Stimulated activated effector memory CD8-positive, alpha-beta T cell treated with anti-CD3 and anti-CD28 coated beads, Interleukin-12 subunit alpha, Interleukin-12 subunit beta, amount 100 ng/mL, for 72 hours (primary cell): ENCODE measurements around the gene AJUBA.
"Not testable (repeated sequence)": the region's sequence is repeated elsewhere in the genome, so short reads cannot be mapped to it uniquely, and the experiment has no call there.

Experiments used
- ATAC-seq: fragments of 150-1000 bp; cut with Tn5 transposase; 2 replicates; pipeline ENCODE4 v1.10.0; 2021
- DNase-seq, 2 donors: peaks; one replicate each; pipeline ENCODE4 v3.0.0; 2021 to 2022; ENCODE audit warnings: low spot score in 2 of 2
- H3K27ac Mint-ChIP-seq: one replicate; pipeline ENCODE4 v1.8.0; 2022; ENCODE audit warnings: mild to moderate bottlenecking, mixed read lengths
- H3K36me3 Mint-ChIP-seq: one replicate; pipeline ENCODE4 v1.8.0; 2022; ENCODE audit warnings: mild to moderate bottlenecking, mixed read lengths
- H3K4me1 Mint-ChIP-seq: one replicate; pipeline ENCODE4 v1.8.0; 2022; ENCODE audit warnings: mixed read lengths
- H3K4me3 Mint-ChIP-seq: one replicate; pipeline ENCODE4 v1.8.0; 2022; ENCODE audit warnings: mild to moderate bottlenecking, mixed read lengths
- H3K9me3 Mint-ChIP-seq: one replicate; pipeline ENCODE4 v1.8.0; 2022; ENCODE audit warnings: mixed read lengths

The AJUBA gene

DNA sequence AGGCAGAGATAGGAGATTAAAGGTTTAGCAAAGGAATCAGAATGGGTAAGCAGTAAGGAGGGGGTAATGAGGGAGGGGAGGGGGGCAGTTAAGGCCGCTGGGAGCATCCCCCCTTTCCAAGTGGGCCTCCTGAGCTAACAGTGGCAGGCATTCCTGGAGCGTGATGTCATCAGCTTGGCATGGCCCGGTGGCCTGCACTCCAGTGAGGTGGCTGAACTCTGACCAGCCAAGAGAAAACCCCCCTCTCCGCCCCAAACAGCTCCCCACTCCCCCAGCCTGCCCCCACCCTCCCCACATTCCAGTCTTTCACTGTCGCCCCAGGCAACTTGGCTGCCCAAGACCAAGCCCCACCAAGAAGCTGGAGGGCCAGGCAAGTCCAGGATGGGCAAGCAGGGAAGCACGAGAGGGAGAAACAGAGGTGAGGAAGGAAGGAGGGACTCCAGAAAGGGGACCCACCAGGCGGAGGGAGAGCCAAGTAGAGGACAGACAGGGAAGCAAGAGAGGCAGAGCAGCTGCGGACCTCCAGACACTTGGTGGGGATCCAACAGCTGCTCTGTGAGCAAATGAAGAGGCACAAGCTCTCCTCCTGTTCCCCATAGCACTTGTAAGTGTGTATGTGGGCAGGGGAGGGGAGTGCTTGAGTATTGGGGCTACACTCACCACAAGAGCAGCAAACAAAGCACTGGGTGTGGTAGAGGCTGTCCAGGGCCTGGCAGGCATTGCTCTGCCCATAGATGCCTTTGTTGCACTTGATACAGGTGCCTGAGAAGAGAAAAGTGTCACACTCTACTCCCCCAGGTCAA, 4.5 kb downstream of the AJUBA start:
- ATAC-seq (no peak), DNase-seq (no peak)
- Mint-ChIP-seq H3K36me3 (no peaks in the 10 kb centered on the region), H3K9me3 (no peaks in the 10 kb centered on the region), H3K4me1 (peaks cover 5% of the 10 kb centered on the region), H3K27ac (no peak overlapping the region), H3K4me3 (no peak overlapping the region)

DNA sequence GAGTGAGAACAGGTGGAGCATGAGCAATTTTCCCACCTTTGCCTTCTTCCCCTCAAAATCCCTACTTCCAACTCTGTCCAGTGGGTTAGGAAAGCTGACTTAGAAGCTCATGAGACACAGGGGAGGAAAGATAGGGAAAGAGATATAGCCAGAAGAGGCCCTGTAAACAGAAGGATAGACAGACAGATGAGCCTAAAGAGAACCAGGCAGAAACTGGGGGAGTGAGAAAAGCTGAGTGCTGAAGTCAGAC, 5.0 kb downstream of the AJUBA start:
- ATAC-seq: no peak
- Mint-ChIP-seq H3K27ac (no peak overlapping the region), H3K4me1 (peaks cover 5% of the 10 kb centered on the region), H3K9me3 (no peaks in the 10 kb centered on the region), H3K4me3 (no peak overlapping the region), H3K36me3 (no peaks in the 10 kb centered on the region)
- no peak for DNase-seq

DNA sequence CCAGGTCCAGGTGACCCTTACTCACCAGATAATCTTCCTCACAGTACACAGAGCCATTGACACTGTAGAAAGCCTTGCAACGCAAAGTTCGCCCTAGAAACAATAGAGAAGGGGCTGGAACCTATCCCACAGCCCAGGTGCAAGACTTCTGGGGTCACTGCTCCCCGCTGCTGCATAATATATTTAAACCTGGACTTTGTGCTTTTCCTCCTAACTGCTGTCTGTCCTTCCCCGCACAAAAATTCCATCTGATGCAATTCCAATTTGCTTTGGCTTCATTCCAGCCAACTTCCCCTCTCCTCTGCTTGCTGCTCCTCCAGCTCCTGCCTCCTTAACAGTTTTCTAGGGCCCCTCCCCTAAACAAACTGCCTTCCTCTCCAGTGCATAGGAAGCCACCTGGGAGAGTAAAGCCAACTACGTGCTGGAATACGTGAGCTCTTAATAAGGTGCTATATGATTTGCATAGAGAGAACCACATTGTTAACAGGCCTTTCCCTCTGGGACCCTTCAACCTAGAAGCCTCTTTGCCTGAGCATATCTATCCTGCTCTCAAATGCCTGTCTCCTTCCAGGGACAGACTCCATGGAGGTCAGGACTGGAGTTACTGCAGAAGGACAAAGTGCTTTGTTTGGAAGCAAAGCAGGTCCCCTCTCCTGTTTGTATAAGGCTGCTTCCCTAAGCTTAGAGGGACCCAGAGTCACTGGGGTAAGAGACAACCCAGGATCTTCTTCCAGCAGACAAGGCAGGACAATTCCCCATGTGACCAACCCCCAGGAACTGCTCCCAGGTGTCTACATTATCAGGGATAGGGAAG, 5.5 kb downstream of the AJUBA start:
- H3K4me1 Mint-ChIP-seq: peaks cover 5% of the 10 kb centered on the region
- H3K36me3 Mint-ChIP-seq: no peaks in the 10 kb centered on the region
- H3K9me3 Mint-ChIP-seq: no peaks in the 10 kb centered on the region
- ATAC-seq: no peak
- no peak for DNase-seq
- H3K27ac Mint-ChIP-seq: no peak overlapping the region
- H3K4me3 Mint-ChIP-seq: no peak overlapping the region

DNA sequence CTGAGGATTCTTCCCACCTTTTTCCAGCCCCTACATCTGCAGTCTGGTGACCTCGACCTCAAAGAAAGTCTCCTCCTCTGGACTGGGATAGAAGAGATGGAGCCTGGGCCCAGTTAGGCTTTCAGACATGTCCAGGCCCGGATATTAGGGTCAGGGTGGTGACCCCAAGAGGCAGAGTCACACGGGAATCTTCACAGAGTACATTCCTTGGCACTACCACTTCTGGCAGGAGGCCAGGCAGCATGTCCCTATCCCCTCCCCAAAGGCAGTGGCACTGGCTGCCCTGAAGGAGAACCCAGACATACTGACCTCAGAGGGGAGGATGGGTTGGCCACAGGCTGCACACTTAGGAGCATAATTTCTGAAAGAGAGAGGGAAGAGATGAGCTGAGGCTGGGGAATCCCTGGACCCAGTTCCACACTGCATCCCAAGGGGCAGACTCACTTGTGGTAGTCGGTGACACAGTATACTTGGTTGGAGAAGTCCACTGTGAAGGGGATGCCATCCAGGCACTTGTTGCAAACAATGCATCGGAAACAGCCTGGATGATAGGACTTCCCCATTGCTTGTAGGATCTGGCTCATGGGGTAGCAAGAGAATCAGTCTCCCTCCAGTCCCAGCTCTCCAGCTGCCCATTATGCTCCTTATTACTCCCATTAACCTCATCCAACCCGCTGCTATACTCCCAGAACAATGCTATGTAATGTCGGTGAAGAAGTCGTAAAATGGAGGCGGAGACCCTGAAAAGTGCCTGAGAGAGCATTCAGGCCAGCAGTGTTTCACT, 7.6 kb downstream of the AJUBA start:
- Mint-ChIP-seq H3K9me3 (no peaks in the 10 kb centered on the region), H3K27ac (no peak overlapping the region), H3K4me3 (no peak overlapping the region), H3K4me1 (no peaks in the 10 kb centered on the region), H3K36me3 (no peaks in the 10 kb centered on the region)
- no peak for DNase-seq
- ATAC-seq: no peak

DNA sequence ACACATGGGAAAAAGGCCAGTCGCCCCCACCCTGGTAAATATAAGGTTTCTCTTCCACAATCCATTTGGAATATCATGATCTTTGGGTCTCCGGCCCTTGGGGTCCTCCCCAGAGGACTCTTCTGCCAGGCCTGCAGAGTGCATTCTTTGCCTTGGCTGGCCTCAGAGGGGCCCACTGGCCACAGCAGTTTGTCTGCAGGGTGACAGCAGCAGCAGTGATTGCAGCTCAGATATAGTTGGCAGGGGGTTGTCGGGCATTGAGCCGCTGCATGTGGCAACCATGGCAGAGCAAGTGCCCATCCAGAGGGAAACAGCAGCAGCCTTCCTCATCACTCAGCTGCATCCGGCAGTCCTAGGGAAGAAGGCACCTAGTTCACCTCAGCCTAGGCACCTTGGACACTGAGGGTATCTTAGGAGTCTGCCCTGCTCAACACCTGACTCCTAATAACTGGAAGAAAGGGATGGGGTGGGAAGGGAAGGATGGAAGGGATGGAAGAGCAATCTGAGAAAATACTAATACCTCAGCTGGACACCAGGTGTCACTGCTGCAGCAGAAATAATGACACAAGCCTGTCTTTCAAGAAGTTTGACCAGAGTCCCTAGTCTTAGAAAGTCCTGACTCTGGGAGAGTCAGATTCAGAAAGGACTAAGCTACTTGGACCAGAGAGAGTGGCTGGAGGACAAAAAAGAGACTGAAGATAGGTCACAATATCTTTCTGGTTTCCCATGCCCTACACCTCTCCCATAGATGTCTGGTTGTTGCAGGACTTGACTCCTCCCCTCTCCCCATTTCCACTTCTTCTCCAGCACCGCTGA, 8.9 kb downstream of the AJUBA start:
- Mint-ChIP-seq H3K4me1 (no peaks in the 10 kb centered on the region), H3K27ac (no peak overlapping the region), H3K4me3 (no peak overlapping the region), H3K9me3 (no peaks in the 10 kb centered on the region), H3K36me3 (no peaks in the 10 kb centered on the region)
- DNase-seq (peak; percentile 17 to 61), ATAC-seq (peak; percentile 50)

DNA sequence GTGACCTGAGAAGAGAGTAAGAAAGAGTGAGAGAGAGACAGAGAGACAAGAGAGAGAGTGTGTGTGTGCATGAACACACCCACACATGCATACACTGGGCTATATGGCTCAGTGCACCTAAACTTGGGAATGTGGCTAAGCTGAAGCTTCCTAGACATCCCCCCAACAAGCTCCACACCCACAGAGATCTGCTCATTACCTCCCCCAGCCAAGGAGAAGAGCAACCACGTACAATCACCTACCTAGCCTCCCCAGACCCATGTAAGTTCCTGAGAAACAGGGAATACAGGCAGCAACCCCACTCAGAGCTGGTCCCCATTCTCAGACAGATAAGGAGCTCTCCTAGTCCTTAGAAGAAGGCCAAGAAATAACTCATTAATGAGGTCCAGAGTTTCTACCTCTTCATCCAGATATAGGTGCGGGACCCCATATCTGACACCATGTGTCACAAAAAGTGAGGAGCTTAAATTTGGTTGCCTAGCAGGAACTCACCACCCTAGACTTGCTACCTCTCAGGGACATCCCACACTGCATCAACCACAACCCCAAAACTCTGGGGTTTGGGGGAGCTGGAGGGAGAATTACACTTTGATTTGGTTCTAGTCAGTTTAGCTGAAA, 9.9 kb downstream of the AJUBA start:
- DNase-seq (no peak), ATAC-seq (no peak)
- Mint-ChIP-seq H3K9me3 (no peaks in the 10 kb centered on the region), H3K36me3 (no peaks in the 10 kb centered on the region), H3K4me3 (no peak overlapping the region), H3K4me1 (no peaks in the 10 kb centered on the region), H3K27ac (no peak overlapping the region)

DNA sequence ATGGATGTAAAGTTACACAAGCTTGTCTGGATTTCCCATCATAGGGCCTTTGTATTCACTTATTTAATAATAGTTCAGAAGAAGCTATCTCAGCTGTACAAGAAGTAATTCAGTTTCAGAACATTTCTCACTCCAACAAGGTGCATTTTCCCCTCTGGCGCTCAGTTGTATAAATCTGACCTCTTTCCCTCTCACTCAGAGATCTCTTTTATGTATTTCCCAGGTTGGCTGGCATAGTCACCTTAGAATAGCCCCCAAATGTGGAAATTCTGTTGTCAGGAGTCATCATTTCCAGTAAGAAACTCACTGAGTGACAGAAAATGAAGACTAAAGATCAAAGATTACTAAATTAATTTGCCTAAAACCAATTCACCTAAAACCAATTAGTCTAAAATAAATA, 11.2 kb downstream of the AJUBA start:
- H3K4me1 Mint-ChIP-seq: no peaks in the 10 kb centered on the region

DNA sequence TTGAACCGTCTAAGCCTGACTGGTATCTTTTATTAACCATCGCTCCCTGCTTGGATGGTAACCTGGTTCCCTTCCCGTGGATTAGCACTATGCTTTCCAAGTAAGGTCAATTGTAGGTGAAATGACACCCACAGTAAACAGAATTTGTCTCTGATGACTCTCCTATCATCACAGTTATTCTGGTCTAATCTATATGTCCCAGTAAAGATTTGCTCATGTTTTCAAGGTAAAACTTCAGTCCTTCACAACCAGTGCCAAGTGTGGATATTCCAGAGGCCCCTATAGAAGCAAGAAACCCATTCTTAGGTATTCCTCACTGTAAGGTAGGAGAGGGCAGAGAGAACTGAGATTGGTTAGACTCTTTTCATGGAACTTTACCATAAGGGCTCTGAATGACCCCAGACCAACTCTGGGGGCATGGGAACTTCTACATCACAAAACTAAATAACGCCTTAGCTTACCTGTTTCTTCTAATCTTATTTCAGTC, 15.5 kb downstream of the AJUBA start:
- Mint-ChIP-seq H3K4me3 (no peak overlapping the region), H3K9me3 (no peaks in the 10 kb centered on the region), H3K4me1 (no peaks in the 10 kb centered on the region), H3K36me3 (no peaks in the 10 kb centered on the region), H3K27ac (no peak overlapping the region)
- ATAC-seq (no peak), DNase-seq (no peak)

More for the DNA sequence above, 11.2 kb downstream of the AJUBA start:
- Mint-ChIP-seq H3K4me3 (no peak overlapping the region), H3K27ac (no peak overlapping the region), H3K36me3 (no peaks in the 10 kb centered on the region), H3K9me3 (no peaks in the 10 kb centered on the region)
- no peak for ATAC-seq
- DNase-seq: no peak

DNA sequence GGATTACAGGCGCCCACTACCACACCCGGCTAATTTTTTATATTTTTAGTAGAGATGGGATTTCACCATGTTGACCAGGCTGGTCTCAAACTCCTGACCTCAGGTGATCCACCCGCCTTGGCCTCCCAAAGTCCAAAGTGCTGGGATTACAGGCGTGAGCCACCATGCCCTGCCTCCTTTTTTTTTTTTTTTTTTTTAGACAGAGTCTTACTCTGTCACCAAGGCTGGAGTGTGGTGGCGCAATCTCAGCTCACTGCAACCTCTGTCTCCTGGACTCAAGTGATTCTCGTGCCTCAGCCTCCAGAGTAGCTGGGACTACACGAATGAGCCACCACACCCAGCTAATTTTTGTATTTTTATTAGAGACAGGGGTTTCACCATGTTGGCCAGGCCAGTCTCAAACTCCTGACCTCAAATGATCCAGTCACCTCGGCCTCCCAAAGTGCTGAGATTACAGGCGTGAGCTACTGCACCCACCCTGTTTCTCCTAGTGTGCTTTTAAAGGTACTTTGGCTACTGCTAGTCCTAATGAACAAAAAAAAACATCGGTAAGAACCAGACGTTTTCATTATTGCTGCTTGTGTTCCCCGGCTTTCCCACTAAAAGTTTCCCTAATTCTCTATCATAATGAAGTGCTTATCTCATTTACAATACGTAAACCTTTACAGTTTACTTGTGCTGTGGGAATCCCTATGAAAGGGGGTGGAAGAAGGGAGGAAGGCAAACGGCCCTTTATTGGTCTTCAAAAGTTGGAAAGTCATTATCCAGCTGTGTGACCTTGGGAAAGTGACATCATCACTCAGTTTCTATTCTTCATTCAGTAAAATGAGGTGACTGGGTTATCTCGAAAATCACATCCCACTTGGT, 16.2 kb downstream of the AJUBA start:
- H3K4me1 Mint-ChIP-seq, H3K27ac Mint-ChIP-seq, ATAC-seq, DNase-seq, H3K9me3 Mint-ChIP-seq, H3K4me3 Mint-ChIP-seq, H3K36me3 Mint-ChIP-seq: not testable (repeated sequence)

DNA sequence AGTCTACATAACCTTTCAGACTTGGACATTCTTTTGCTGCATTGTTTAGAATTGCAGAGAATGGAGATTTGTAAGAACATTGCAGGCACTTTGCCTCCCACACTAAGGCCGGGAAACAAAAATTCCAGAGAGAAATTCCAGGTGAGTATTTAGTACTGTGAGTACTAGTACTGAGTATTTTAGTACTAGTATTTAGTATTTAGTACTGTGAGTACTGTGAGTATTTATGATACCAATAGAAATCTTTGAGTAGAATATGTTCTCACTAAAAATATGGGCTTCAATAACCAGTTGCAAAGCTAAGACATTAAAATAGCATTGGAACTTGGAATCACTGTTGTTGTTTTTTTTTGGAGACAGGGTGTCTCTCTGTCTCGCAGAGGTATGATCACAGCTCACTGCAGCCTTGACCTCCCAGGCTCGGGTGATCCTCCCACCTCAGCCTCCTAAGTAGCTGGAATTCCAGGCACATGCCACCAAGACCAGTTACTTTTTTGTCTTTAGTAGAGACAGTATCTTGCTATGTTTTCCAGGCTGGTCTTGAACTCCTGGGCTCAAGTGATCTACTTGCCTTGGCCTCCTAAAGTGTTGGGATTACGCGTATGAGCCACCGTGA, 20.2 kb downstream of the AJUBA start:
- ATAC-seq (no peak), DNase-seq (no peak)
- no peaks in the 10 kb centered on the region for H3K36me3 Mint-ChIP-seq
- no peak overlapping the region for H3K4me3 Mint-ChIP-seq
- no peaks in the 10 kb centered on the region for H3K4me1 Mint-ChIP-seq
- H3K9me3 Mint-ChIP-seq: no peaks in the 10 kb centered on the region
- H3K27ac Mint-ChIP-seq: no peak overlapping the region

DNA sequence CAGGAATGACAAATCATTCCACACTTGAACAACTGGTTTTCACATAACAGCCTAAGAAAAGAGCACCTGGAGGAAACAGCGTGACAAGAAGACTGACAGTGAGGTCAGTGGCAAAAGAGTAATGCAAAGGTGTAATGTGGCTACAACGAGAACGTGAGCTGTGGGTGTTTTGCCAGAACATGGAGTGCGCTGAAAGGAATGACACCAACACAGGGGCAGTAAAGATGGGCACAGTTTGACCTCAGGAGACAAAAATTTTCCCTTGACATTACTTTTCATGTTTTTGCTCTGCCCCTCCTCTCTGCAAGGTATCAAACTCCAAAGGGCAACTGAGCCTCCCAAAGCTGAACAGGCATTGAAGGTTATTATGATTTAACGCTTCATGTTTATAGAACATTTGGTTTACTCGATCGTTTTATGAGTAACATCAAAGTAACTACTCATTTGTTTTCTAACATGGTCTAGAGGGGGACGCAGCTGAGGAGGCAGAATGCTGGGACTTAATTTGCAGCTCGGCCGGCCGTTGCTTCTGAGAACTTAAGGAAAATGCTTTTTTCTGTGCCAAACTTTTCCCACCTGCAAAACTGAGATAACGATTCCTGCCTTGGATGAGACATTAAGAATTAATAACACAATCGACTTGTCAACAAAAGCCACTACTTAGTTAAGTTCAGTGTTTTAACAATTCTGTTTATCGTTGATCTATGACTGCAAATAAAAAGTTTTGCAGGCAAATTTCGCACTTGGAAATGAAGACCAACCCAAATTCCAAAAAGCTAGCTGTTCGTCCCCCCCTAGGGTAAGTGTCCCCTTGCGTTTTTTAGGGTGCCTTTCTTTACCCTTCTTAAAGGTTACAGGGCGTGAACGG, 26.4 kb downstream of the AJUBA start:
- no peak for DNase-seq
- H3K36me3 Mint-ChIP-seq: peaks cover 41% of the 10 kb centered on the region
- H3K4me3 Mint-ChIP-seq: peak overlapping the region; percentile 89
- peak overlapping the region; percentile 93 for H3K27ac Mint-ChIP-seq
- ATAC-seq: no peak
- H3K9me3 Mint-ChIP-seq: no peaks in the 10 kb centered on the region
- peaks cover 13% of the 10 kb centered on the region for H3K4me1 Mint-ChIP-seq

DNA sequence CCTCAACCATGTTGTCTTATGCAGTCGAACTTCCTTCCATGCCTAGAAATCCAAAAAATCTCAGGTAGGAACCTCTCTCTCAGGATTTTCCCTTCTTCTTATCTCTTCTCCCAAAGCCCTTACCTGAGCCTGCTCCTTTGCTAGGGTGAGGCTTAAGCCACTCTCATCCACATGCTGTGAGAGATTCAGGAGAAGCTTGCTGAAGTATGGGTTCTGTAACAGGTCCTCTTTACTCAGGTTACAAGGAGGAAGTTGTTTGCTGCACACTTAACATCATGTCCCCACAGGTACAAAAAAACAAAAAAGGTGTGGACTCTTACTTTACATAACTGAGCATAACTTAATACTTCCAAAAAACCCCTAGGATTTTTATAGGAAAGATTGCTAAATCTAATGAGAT, 29.9 kb downstream of the AJUBA start:
- H3K27ac Mint-ChIP-seq: no peak overlapping the region

DNA sequence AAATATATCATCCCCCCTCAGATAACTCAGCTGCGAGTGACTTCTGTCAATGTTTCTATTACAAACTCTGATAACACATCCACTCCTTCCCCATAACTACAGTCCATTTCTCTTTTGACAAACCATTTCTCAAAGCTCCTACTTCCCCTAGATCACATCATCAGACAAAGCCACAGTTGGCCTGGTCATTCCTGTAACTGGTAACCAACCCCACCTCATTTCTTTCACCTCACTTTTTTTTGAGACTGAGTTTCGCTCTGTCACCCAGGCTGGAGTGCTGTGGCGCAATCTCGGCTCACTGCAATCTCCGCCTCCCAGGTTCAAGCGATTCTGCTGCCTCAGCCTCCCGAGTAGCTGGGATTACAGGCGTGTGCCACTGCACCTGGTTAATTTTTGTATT, 30.6 kb downstream of the AJUBA start:
- H3K4me3 Mint-ChIP-seq, H3K9me3 Mint-ChIP-seq, ATAC-seq, H3K27ac Mint-ChIP-seq, DNase-seq: not testable (repeated sequence)
- H3K36me3 Mint-ChIP-seq: peaks cover 82% of the 10 kb centered on the region
- H3K4me1 Mint-ChIP-seq: peaks cover 13% of the 10 kb centered on the region

More for the DNA sequence above, 29.9 kb downstream of the AJUBA start:
- no peaks in the 10 kb centered on the region for H3K9me3 Mint-ChIP-seq
- peaks cover 13% of the 10 kb centered on the region for H3K4me1 Mint-ChIP-seq
- no peak overlapping the region for H3K4me3 Mint-ChIP-seq
- DNase-seq: no peak
- no peak for ATAC-seq
- H3K36me3 Mint-ChIP-seq: peaks cover 76% of the 10 kb centered on the region
